Mesothelial cell of epicardium (in vitro differentiated cells): ENCODE results near the gene ARSK. TPM values are rescaled to one million over a fixed set of nuclear protein-coding genes. Genes with fewer than 3 reads are reported as not detected.

Experiments
- DNase-seq, 2 experiments: peaks; one replicate each; pipeline ENCODE4 v3.0.0; 2021; ENCODE audit warnings: low spot score in 2 of 2; ENCODE audit not compliant: unreplicated experiment in 2 of 2
- H3K27ac Mint-ChIP-seq: 2 replicates; pipeline ENCODE4 v1.8.0; 2021; ENCODE audit warnings: mixed read lengths
- H3K27me3 Mint-ChIP-seq: 2 replicates; pipeline ENCODE4 v1.8.0; 2021; ENCODE audit warnings: low read depth, mixed read lengths
- H3K36me3 Mint-ChIP-seq: 2 replicates; pipeline ENCODE4 v1.8.0; 2021; ENCODE audit warnings: mixed read lengths
- H3K4me1 Mint-ChIP-seq: 2 replicates; pipeline ENCODE4 v1.8.0; 2021; ENCODE audit warnings: mixed read lengths
- H3K4me3 Mint-ChIP-seq: 2 replicates; pipeline ENCODE4 v1.8.0; 2021; ENCODE audit warnings: mild to moderate bottlenecking, moderate library complexity, mixed read lengths
- H3K9me3 Mint-ChIP-seq: 2 replicates; pipeline ENCODE4 v1.8.0; 2021; ENCODE audit warnings: mixed read lengths
- CTCF ChIP-seq: fragments of 200-600 bp; sonication (generic); IDR thresholded peaks from one replicate; pipeline ENCODE4 v1.5.0; 2021; ENCODE audit warnings: antibody characterized with exemption; ENCODE audit not compliant: unreplicated experiment
- total RNA-seq: library from RNA; stranded (reverse); gene quantifications from 3 replicates; pipeline ENCODE4 v1.2.1, GENCODE V29; 2021

The ARSK gene
- total RNA-seq, 1 donor from 2014 or later, result 10.4 TPM

- Mint-ChIP-seq H3K27me3 (peaks cover 19% of the 10 kb centered on the region), H3K36me3 (peaks cover 6% of the 10 kb centered on the region), H3K4me1 (peaks cover 17% of the 10 kb centered on the region), H3K4me3 (no peak overlapping the region), H3K9me3 (peaks cover 17% of the 10 kb centered on the region), H3K27ac (no peak overlapping the region)
- DNase-seq, result no peak
- TF ChIP-seq CTCF, result no peak
These were observed 60.2 kb downstream of the ARSK start for GRCh38 chr5:95615164-95615467.

GRCh38 chr5:95617057-95617456 lies 62.2 kb downstream of the ARSK start:
- no peak for TF ChIP-seq CTCF
- Mint-ChIP-seq H3K27me3 (peaks cover 30% of the 10 kb centered on the region), H3K36me3 (peaks cover 6% of the 10 kb centered on the region), H3K9me3 (peaks cover 17% of the 10 kb centered on the region), H3K4me3 (no peak overlapping the region), H3K27ac (no peak overlapping the region), H3K4me1 (peaks cover 22% of the 10 kb centered on the region)
- no peak for DNase-seq

- TF ChIP-seq CTCF, result no peak
- peaks cover under 1% of the 10 kb centered on the region for H3K9me3 Mint-ChIP-seq
These were observed 64.2 kb downstream of the ARSK start for GRCh38 chr5:95619096-95619495.

GRCh38 chr5:95619514-95620029 lies 64.7 kb downstream of the ARSK start:
- H3K4me1 Mint-ChIP-seq, result peaks cover 22% of the 10 kb centered on the region
- H3K27ac Mint-ChIP-seq, result no peak overlapping the region
- peaks cover 56% of the 10 kb centered on the region for H3K27me3 Mint-ChIP-seq
- no peak for TF ChIP-seq CTCF
- H3K36me3 Mint-ChIP-seq, result no peaks in the 10 kb centered on the region
- DNase-seq, result no peak
- no peaks in the 10 kb centered on the region for H3K9me3 Mint-ChIP-seq
- H3K4me3 Mint-ChIP-seq, result peak overlapping the region; percentile 69

More at GRCh38 chr5:95619096-95619495, 64.2 kb downstream of the ARSK start:
- no peak overlapping the region for H3K27ac Mint-ChIP-seq
- no peak for DNase-seq
- H3K4me1 Mint-ChIP-seq, result peaks cover 22% of the 10 kb centered on the region
- no peaks in the 10 kb centered on the region for H3K36me3 Mint-ChIP-seq
- H3K4me3 Mint-ChIP-seq, result peak overlapping the region; percentile 7
- peaks cover 51% of the 10 kb centered on the region for H3K27me3 Mint-ChIP-seq

GRCh38 chr5:95620030-95620869 lies 65.3 kb downstream of the ARSK start, which contains the start of gene GPR150:
Gene GPR150, plus strand, starts transcription at chr5:95620087. Its CDS starts 189 bp downstream, at chr5:95620276.
- Mint-ChIP-seq H3K27me3 (peaks cover 57% of the 10 kb centered on the region), H3K4me1 (peaks cover 22% of the 10 kb centered on the region), H3K9me3 (no peaks in the 10 kb centered on the region), H3K27ac (no peak within 1 kb of the TSS), H3K4me3 (peak within 1 kb of the TSS; percentile 69), H3K36me3 (no peaks in the 10 kb centered on the region)
- peak; percentile 24 to 55 for DNase-seq
- TF ChIP-seq CTCF, result no peak
